Body of pancreas (tissue), 4 donors: ENCODE results near the gene PDCD1LG2. TPM values are rescaled to one million over a fixed set of nuclear protein-coding genes. Genes with fewer than 3 reads are reported as not detected.
"Not testable (repeated sequence)": the region's sequence is repeated elsewhere in the genome, so short reads cannot be mapped to it uniquely, and the experiment has no call there.

Experiments used
- ATAC-seq: fragments of 150-250 bp; one replicate; pipeline ENCODE4 v1.9.1; 2016
- DNase-seq, 4 donors: peaks; one replicate each; pipeline ENCODE4 v3.0.0-alpha.2; 2019
- H3K27ac ChIP-seq, 4 donors: fragments of 200-600 bp; sonication (generic); 1 replicate in 3 of 4; 2 replicates in 1 of 4; pipeline versions ENCODE4 v1.5.1 to v1.6.1; 2016 to 2019; ENCODE audit warnings: mild to moderate bottlenecking in 1 of 4, mixed read lengths in 1 of 4, moderate library complexity in 1 of 4
- H3K27me3 ChIP-seq, 2 donors: fragments of 200-600 bp; sonication (generic); one replicate each; pipeline ENCODE4 v1.6.0; 2016; ENCODE audit warnings: mild to moderate bottlenecking in 1 of 2
- H3K36me3 ChIP-seq, 2 donors: fragments of 200-600 bp; sonication (generic); replicated peaks in 1 of 2; 2 replicates each; pipeline ENCODE4 v1.5.1; 2016; ENCODE audit warnings: low read depth in 2 of 2; ENCODE audit not compliant: insufficient read depth in 1 of 2
- H3K4me1 ChIP-seq: fragments of 200-600 bp; sonication (generic); one replicate; pipeline ENCODE4 v1.6.0; 2016
- H3K4me3 ChIP-seq, 2 donors: fragments of 200-600 bp; sonication (generic); 1 replicate in 1 of 2; 2 replicates in 1 of 2; pipeline ENCODE4 v1.5.1; 2016 to 2019
- H3K9me3 ChIP-seq, 3 donors: fragments of 200-600 bp; sonication (generic); 1 replicate in 2 of 3; 2 replicates in 1 of 3; pipeline ENCODE4 v1.5.1; 2016
- POLR2A ChIP-seq, 3 donors: fragments of 450-650 bp; IDR thresholded peaks; one replicate each; pipeline ENCODE4 v1.6.1; 2016; ENCODE audit warnings: antibody characterized with exemption in 3 of 3, mild to moderate bottlenecking in 2 of 3
- WGBS, 2 donors: methylation state at CpG; one replicate each; pipeline ENCODE4 v1.1.5; 2017; 5-methylcytosine and 5-hydroxymethylcytosine counted together
- intact Hi-C: fragments of 100-400 bp; cut with DNase I; formaldehyde crosslinking; loops from one replicate; pipeline ENCODE4 v1.15.1; 2023
- total RNA-seq, 2 donors: library from RNA; depleted of rRNA; stranded (reverse); fragments of >200 nt; gene quantifications; one replicate each; pipeline ENCODE4 v1.1.0, GENCODE V29; 2016
- TF ChIP-seq, protein P1 (sequence below), 7 experiments: fragments of 450-650 bp in 4 of 7; fragments of 200-600 bp in 3 of 7; sonication (generic) in 3 of 7; IDR thresholded peaks; one replicate each; pipeline ENCODE4 v1.5.1; 2016 to 2019; ENCODE audit warnings: antibody characterized with exemption in 7 of 7

Gene PDCD1LG2
- 1 to 10 TPM in 1 of 2 donors, under 1 TPM in 1; 0.99 to 1.3 TPM for total RNA-seq

DNA sequence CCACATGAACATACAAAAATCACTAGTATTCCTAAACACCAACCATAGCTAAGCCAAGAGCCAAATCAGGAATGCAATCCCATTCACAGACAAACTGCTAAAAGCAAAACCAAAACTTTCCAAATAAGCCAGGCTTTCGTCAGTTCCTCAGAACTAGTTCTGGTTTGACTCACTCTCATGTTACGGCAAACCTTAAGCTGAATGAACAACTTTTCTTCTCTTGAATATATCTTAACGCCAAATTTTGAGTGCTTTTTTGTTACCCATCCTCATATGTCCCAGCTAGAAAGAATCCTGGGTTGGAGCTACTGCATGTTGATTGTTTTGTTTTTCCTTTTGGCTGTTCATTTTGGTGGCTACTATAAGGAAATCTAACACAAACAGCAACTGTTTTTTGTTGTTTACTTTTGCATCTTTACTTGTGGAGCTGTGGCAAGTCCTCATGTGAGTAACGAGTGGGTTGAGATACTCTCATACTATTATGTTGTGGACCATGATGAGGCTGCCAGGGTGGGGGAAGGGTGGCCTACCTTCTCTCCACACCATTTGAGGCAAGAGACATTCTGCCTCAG, at the start of gene PDCD1LG2:
Gene PDCD1LG2 (plus strand): TSS at position 172 of the 572 bp plus-strand sequence. CDS start 12,016 bp downstream, outside the sequence.
- DNase-seq (no peak), ATAC-seq (no peak)
- Histone ChIP-seq H3K27me3 (no peaks in the 10 kb centered on the region), H3K4me1 (no peaks in the 10 kb centered on the region), H3K4me3 (no peak within 1 kb of the TSS), H3K9me3 (no peaks in the 10 kb centered on the region), H3K27ac (peak within 1 kb of the TSS in 2 of 4 donors; percentile 4 to 51), H3K36me3 (no peaks in the 10 kb centered on the region)
- 37 to 54% methylated on average over 4 of the region's 4 CpGs for WGBS, 2 donors
- intact Hi-C loops: no loop called here
- no peak for TF ChIP-seq POLR2A (IDR thresholded peaks at IDR 0.05)
- TF ChIP-seq, protein P1, sequence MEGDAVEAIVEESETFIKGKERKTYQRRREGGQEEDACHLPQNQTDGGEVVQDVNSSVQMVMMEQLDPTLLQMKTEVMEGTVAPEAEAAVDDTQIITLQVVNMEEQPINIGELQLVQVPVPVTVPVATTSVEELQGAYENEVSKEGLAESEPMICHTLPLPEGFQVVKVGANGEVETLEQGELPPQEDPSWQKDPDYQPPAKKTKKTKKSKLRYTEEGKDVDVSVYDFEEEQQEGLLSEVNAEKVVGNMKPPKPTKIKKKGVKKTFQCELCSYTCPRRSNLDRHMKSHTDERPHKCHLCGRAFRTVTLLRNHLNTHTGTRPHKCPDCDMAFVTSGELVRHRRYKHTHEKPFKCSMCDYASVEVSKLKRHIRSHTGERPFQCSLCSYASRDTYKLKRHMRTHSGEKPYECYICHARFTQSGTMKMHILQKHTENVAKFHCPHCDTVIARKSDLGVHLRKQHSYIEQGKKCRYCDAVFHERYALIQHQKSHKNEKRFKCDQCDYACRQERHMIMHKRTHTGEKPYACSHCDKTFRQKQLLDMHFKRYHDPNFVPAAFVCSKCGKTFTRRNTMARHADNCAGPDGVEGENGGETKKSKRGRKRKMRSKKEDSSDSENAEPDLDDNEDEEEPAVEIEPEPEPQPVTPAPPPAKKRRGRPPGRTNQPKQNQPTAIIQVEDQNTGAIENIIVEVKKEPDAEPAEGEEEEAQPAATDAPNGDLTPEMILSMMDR (IDR thresholded peaks at IDR 0.05): no peak

DNA sequence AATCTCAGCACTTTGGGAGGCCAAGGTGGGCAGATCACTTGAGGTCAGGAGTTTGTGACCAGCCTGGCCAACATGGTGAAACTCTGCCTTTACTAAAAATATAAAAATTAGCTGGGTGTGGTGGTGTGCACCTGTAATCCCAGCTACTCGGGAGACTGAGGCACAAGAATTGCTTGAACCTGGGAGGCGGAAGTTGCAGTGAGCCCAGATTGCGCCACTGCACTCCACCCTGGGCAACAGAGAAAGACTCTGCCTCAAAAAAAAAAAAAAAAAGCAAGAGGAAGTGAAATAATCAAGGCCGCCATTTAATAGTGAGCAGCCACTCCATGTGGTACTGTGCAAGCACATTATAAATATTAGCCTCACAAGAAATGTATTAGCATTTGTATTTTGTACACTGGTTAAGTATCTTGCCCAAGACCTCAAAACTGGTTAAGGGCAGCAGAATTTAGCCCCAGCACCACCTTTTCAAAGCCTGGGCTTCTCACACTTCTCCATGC, 45.5 kb upstream of the PDCD1LG2 start:
- H3K27me3 ChIP-seq, intact Hi-C loops, H3K4me3 ChIP-seq, H3K4me1 ChIP-seq, DNase-seq, H3K27ac ChIP-seq, H3K9me3 ChIP-seq, ATAC-seq: not testable (repeated sequence)
- peaks cover 0 to 12% of the 10 kb centered on the region in 2 donors for H3K36me3 ChIP-seq
- 83 to 93% methylated on average over 4 of the region's 4 CpGs for WGBS, 2 donors

DNA sequence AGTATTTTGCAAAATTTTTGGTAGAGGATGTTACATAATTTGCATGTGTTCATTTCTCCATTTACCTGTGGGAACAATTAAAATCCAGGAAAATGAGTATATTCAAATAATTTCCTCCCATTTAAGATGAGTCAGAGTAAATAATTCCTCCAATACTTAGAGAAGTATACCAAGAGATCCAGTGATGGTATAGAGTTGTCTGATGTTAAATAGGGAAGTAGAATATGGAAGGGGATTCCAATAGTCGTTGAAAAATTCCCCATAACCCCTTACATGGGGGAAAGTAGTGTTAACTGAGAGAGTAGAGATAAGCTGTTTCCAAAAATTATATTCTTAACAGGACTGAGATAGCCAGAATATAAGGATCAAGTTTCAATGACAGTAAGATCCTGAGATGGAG, 44.3 kb upstream of the PDCD1LG2 start:
- H3K9me3 ChIP-seq: no peaks in the 10 kb centered on the region
- TF ChIP-seq, protein P1 (IDR thresholded peaks at IDR 0.05): no peak
- TF ChIP-seq POLR2A (IDR thresholded peaks at IDR 0.05): no peak
- intact Hi-C loops: no loop called here
- H3K27ac ChIP-seq: no peak overlapping the region
- H3K36me3 ChIP-seq: peaks cover 0 to 12% of the 10 kb centered on the region in 2 donors
- H3K4me1 ChIP-seq: no peaks in the 10 kb centered on the region
- no peak overlapping the region for H3K4me3 ChIP-seq
- H3K27me3 ChIP-seq: no peaks in the 10 kb centered on the region
- ATAC-seq: no peak
- 50 to 66% methylated on average over 1 of the region's 1 CpG for WGBS, 2 donors
- no peak for DNase-seq

DNA sequence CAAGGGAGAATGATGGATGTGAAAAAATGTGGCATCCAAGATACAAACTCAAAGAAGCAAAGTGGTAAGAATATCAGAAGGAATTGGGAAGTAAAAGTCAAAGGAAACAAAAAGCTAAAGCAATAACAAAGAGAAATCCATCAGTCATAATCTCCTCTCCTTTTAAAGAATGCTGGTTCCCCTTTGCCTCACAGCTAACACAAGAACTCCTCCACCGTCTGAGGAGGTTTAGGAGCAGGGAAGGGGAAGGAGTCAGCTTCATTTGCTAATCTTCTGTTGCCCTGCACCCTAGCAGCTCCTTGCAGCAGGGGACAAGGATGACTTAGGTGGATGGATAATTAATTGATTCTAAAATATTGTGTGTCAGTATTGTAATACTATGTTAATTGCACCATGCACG, 43.6 kb upstream of the PDCD1LG2 start:
- ATAC-seq (no peak), DNase-seq (no peak)
- WGBS, 2 donors: 78 to 82% methylated on average over 2 of the region's 2 CpGs
- peaks cover 0 to 12% of the 10 kb centered on the region in 2 donors for H3K36me3 ChIP-seq
- no peaks in the 10 kb centered on the region for H3K27me3 ChIP-seq
- intact Hi-C loops: no loop called here
- no peak overlapping the region for H3K4me3 ChIP-seq
- H3K27ac ChIP-seq: no peak overlapping the region
- H3K4me1 ChIP-seq: no peaks in the 10 kb centered on the region
- TF ChIP-seq, protein P1 (IDR thresholded peaks at IDR 0.05): no peak
- TF ChIP-seq POLR2A (IDR thresholded peaks at IDR 0.05): no peak
- H3K9me3 ChIP-seq: no peaks in the 10 kb centered on the region

DNA sequence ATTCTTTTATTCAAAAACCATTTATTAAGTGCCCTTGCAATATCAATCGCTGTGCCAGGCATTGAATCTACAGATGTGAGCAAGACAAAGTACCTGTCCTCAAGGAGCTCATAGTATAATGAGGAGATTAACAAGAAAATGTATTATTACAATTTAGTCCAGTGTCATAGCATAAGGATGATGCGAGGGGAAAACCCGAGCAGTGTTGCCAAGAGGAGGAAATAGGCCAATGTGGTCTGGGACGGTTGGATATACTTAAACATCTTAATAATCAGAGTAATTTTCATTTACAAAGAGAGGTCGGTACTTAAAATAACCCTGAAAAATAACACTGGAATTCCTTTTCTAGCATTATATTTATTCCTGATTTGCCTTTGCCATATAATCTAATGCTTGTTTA, 41.5 kb upstream of the PDCD1LG2 start:
- H3K4me1 ChIP-seq: no peaks in the 10 kb centered on the region
- no peak overlapping the region for H3K4me3 ChIP-seq
- TF ChIP-seq, protein P1 (IDR thresholded peaks at IDR 0.05): no peak
- no peak for TF ChIP-seq POLR2A (IDR thresholded peaks at IDR 0.05)
- H3K36me3 ChIP-seq: peaks cover 0 to 7% of the 10 kb centered on the region in 2 donors
- ATAC-seq (no peak), DNase-seq (no peak)
- WGBS, 2 donors: 78 to 82% methylated on average over 5 of the region's 5 CpGs
- no peaks in the 10 kb centered on the region for H3K27me3 ChIP-seq
- H3K27ac ChIP-seq: no peak overlapping the region
- intact Hi-C loops: no loop called here
- no peaks in the 10 kb centered on the region for H3K9me3 ChIP-seq
